Tibial artery (tissue), 4 donors: ENCODE measurements around the gene LRBA.
"Not testable (repeated sequence)": the region's sequence is repeated elsewhere in the genome, so short reads cannot be mapped to it uniquely, and the experiment has no call there.

Source experiments
- DNase-seq, 2 donors: peaks; one replicate each; pipeline ENCODE4 v3.0.0-alpha.2; 2019
- H3K27ac ChIP-seq, 2 donors: fragments of 200-600 bp; sonication (generic) in 1 of 2; 1 replicate in 1 of 2; 2 replicates in 1 of 2; pipeline ENCODE4 v1.5.1; 2018 to 2019; ENCODE audit warnings: mild to moderate bottlenecking in 1 of 2
- H3K27me3 ChIP-seq, 2 donors: fragments of 200-600 bp; sonication (generic) in 1 of 2; one replicate each; pipeline versions ENCODE4 v1.5.1 to v1.6.0; 2016 to 2019
- H3K36me3 ChIP-seq, 3 donors: fragments of 200-600 bp; sonication (generic) in 2 of 3; one replicate each; pipeline ENCODE4 v1.5.1; 2016 to 2019; ENCODE audit warnings: mild to moderate bottlenecking in 2 of 3
- H3K4me1 ChIP-seq, 4 donors: fragments of 200-600 bp; sonication (generic) in 2 of 4; 1 replicate in 3 of 4; 2 replicates in 1 of 4; pipeline ENCODE4 v1.5.1; 2016 to 2019
- H3K4me3 ChIP-seq, 2 donors: fragments of 200-600 bp; sonication (generic) in 1 of 2; 1 replicate in 1 of 2; 2 replicates in 1 of 2; pipeline ENCODE4 v1.5.1; 2018 to 2019; ENCODE audit warnings: mild to moderate bottlenecking in 2 of 2
- H3K9me3 ChIP-seq, 3 donors: fragments of 200-600 bp; sonication (generic) in 1 of 3; one replicate each; pipeline ENCODE4 v1.5.1; 2016 to 2019
- CTCF ChIP-seq, 2 experiments: fragments of 200-600 bp in 1 of 2; fragments of 450-650 bp in 1 of 2; IDR thresholded peaks; one replicate each; pipeline ENCODE4 v1.5.1; 2017 to 2019; ENCODE audit warnings: antibody characterized with exemption in 2 of 2, mild to moderate bottlenecking in 1 of 2, moderate library complexity in 1 of 2
- intact Hi-C: fragments of 100-400 bp; cut with DNase I; formaldehyde crosslinking; loops from one replicate; pipeline ENCODE4 v1.15.0; 2023; ENCODE audit warnings: low total_unique reads

The LRBA gene

GRCh38 chr4:150561143-150561737 lies 453.8 kb downstream of the LRBA start:
- no peak overlapping the region for H3K4me3 ChIP-seq
- H3K4me1 ChIP-seq = no peaks in the 10 kb centered on the region
- intact Hi-C loops = no loop called here
- H3K27ac ChIP-seq = no peak overlapping the region
- no peaks in the 10 kb centered on the region for H3K9me3 ChIP-seq
- peaks cover 0 to 7% (median 0%) of the 10 kb centered on the region in 3 donors for H3K36me3 ChIP-seq
- TF ChIP-seq CTCF (IDR thresholded peaks at IDR 0.05) = no peak
- no peak for DNase-seq
- H3K27me3 ChIP-seq = no peaks in the 10 kb centered on the region

- H3K4me3 ChIP-seq, intact Hi-C loops, H3K27ac ChIP-seq, H3K4me1 ChIP-seq, H3K36me3 ChIP-seq, H3K27me3 ChIP-seq, H3K9me3 ChIP-seq, DNase-seq: not testable (repeated sequence)
These were observed 457.3 kb downstream of the LRBA start for GRCh38 chr4:150557811-150558210.

GRCh38 chr4:150547154-150547838 lies 467.8 kb downstream of the LRBA start:
- DNase-seq = no peak
- intact Hi-C loops = no loop called here

GRCh38 chr4:150546286-150546685 lies 468.8 kb downstream of the LRBA start:
- Histone ChIP-seq H3K27ac (no peak overlapping the region), H3K4me3 (no peak overlapping the region), H3K36me3 (no peaks in the 10 kb centered on the region), H3K27me3 (no peaks in the 10 kb centered on the region), H3K4me1 (no peaks in the 10 kb centered on the region), H3K9me3 (no peaks in the 10 kb centered on the region)
- intact Hi-C loops = no loop called here
- no peak for DNase-seq
- TF ChIP-seq CTCF (IDR thresholded peaks at IDR 0.05) = no peak

More at GRCh38 chr4:150547154-150547838, 467.8 kb downstream of the LRBA start:
- Histone ChIP-seq H3K27me3 (no peaks in the 10 kb centered on the region), H3K4me1 (no peaks in the 10 kb centered on the region), H3K27ac (no peak overlapping the region), H3K36me3 (no peaks in the 10 kb centered on the region), H3K4me3 (no peak overlapping the region), H3K9me3 (no peaks in the 10 kb centered on the region)
- TF ChIP-seq CTCF (IDR thresholded peaks at IDR 0.05) = no peak

- no peak for TF ChIP-seq CTCF (IDR thresholded peaks at IDR 0.05)
- Histone ChIP-seq H3K36me3 (no peaks in the 10 kb centered on the region), H3K4me3 (no peak overlapping the region), H3K27me3 (no peaks in the 10 kb centered on the region), H3K4me1 (no peaks in the 10 kb centered on the region), H3K9me3 (no peaks in the 10 kb centered on the region), H3K27ac (no peak overlapping the region)
- DNase-seq = no peak
- intact Hi-C loops = no loop called here
These were observed 472.0 kb downstream of the LRBA start for GRCh38 chr4:150543042-150543441.

GRCh38 chr4:150541681-150542080 lies 473.4 kb downstream of the LRBA start:
- no peak for TF ChIP-seq CTCF (IDR thresholded peaks at IDR 0.05)
- Histone ChIP-seq H3K9me3 (no peaks in the 10 kb centered on the region), H3K36me3 (no peaks in the 10 kb centered on the region), H3K4me1 (no peaks in the 10 kb centered on the region), H3K27ac (no peak overlapping the region), H3K4me3 (no peak overlapping the region), H3K27me3 (no peaks in the 10 kb centered on the region)
- intact Hi-C loops = no loop called here
- no peak for DNase-seq
